Right renal pelvis (tissue), 4 donors: ENCODE data around the gene SEMA3E. TPM values are rescaled to one million over a fixed set of nuclear protein-coding genes. Genes with fewer than 3 reads are reported as not detected.
"Not testable (repeated sequence)": the region's sequence is repeated elsewhere in the genome, so short reads cannot be mapped to it uniquely, and the experiment has no call there.

Experiments
- DNase-seq, 4 donors: peaks; one replicate each; pipeline ENCODE4 v3.0.0-alpha.2; 2013; ENCODE audit warnings: low read depth in 4 of 4, low spot score in 3 of 4, missing footprints in 1 of 4
- polyA plus RNA-seq, 4 donors: library from polyadenylated mRNA; unstranded; fragments of 120-200 nt; gene quantifications; one replicate each; pipeline ENCODE4 v1.2.1, GENCODE V29; 2013; ENCODE audit not compliant: insufficient read length in 4 of 4

The SEMA3E gene
- polyA plus RNA-seq, 4 donors = 1.5 to 3.0 (median 2.2) TPM

DNA sequence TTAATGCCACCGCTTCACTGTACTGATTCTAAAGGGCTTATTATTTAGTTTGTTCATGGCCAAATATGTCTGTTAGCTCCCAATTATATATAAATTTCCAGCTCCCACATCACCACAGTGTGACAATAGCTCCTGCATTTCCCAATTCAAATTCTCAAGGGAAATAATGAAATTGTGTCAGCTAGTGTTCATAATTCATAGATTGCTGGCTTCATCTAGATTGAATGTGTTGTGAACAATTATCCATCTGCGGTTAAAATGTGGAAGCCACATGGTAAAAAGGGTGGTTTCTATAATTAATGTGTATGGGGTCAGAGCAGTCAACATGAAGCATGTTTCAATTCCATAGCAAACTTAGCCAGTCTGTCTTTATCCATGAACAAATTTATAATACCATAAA, 154.3 kb downstream of the SEMA3E start:
- DNase-seq = no peak

DNA sequence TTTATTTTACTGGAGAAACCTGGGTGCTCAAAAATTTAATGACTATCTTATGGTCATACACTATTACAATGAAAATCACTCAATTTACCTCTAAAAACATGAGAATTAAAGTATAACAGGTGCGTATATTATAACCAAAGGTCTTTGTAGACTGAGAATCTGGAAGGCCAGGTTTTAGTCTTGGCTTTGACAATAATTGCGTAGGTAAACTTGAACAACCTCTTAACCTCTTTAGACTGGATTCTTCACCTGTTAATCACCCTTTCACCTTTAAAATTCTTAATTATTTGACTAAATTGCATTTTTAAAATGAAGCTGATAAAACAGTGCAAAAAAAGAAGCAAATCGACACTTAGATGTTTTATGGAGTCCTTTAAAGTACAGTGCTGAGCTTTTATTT, 156.1 kb downstream of the SEMA3E start:
- DNase-seq = no peak

DNA sequence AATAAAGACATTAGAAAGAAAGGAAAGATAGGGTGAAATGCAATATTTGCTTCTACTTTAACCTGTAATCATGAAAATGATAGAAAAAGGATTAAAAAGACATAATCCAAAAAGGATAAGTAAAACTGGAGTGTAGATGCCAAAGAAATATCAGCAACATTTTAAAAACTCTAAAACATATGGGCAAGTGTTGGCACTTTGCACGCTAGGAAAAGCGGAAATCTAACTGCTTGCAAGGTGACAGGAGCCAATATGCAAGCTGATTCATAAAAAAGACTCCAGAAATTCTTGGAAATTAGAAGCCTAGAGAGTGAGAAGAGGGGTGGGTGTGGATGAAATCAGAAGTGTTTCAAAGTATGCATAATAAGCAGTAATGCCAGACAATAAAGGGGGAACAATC, 161.1 kb downstream of the SEMA3E start:
- DNase-seq = no peak

DNA sequence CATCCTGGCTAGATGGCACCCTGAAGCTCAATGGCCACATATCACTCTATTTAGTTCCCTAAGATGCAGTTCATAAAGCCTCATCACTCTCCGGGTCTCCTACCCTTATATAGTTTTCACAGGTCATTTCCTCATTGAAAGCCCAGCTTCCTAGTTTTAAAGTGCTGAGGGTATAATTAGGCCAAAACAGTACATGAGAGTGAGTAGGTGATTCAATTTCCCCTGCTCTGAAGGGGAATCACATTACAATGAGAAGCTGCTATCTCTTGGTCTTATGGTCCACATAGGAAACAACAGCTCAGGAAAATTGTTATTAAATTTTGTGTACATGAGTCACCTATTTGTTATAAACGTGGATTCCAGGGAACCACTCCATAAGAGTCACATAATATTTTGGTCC, 162.0 kb downstream of the SEMA3E start:
- no peak for DNase-seq

DNA sequence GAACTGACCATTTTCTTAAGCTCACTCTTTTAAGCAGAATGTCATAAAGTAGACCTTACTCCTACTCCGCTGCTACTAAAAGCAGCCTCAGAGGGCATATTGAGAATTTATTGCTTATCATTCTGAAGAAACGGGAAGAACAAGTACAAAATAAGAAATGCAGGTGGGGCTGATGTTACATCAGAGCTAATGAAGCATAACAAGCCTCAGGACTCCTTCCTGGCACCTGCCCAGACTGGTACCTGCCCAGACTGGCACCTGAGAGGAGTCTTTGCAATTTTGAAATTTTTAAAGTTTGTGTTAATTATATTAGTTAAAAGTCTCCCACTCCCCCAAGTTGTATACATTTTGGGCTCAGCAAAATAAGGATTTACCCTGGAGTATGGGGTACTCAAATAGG, 162.4 kb downstream of the SEMA3E start:
- no peak for DNase-seq

DNA sequence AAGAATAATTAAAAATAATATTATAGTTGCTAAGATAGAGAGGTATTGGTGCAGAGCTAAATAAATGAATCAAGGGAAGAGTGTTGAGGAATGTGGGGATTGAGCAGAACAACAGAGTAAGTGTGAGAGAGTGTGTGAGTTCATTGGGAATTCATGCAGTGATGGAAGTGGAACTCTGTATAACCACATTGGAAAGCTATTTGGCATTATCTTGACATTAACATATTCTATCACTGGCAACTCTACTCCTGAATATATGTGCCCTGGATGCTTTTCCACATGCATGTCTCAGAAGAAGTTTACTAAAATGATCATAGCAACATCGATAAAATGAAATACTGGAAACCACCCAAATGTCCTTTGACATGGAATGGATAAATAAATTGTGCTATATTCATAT, 164.1 kb downstream of the SEMA3E start:
- no peak for DNase-seq

DNA sequence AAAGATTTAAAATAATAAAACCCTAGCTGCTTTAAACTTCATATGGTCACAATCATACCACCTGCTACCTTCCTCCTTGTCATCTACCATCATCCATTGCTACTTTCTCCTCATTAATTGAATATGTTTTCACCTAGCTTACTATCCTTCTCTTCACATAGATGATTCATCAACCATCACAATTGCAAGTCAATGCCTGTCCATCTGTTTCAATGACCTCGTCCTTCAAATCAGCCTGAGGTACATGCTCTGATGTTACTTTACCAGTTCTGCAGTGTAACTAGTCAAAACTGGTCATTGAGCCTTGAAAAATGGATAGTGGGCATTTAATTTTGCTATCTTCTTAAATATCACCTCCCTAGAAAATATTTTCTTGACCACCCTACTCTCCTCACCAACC, 164.7 kb downstream of the SEMA3E start:
- no peak for DNase-seq

DNA sequence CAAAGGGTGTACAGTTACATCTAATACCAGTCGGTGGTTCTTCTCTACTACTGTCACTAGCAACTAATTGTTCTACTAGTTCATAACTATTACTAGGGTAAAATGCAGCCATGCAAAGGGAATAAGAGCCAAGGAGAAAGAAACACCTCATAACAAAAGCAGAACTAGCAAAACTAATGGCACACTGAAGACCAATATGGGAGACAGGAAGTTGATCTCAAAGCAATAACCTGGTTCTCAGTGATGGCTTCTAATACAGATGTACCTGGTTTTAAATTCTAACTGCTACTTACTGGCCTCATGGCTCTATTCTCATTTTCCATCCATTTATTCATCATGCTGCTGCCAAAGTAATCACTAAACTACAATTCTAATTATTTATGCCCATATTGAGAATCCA, 170.3 kb downstream of the SEMA3E start:
- no peak for DNase-seq

DNA sequence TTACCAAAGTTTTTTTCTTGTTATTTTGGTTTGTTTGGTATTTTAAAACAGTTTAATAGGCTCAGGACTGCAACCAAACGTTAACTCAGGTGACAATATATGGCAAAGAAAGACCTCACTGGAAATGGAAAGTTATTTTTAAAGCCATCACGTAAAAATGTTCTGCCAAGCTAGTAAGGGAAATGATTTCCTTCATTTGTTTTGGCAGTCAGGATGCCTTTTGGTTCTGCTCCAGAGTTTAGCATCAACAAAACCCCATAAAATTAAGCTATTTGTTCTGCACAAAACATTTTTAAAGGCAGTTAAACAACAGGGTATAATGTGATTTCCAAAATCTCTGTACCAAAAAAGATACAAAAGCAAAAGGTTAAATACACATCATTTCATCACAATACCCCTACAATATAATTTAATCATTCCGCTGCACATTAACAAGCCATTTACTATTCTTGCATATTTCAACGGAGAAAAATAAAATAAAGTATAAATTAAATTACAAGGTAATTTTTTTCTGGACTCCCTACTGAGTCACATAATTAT, 172.4 kb downstream of the SEMA3E start:
- no peak for DNase-seq

DNA sequence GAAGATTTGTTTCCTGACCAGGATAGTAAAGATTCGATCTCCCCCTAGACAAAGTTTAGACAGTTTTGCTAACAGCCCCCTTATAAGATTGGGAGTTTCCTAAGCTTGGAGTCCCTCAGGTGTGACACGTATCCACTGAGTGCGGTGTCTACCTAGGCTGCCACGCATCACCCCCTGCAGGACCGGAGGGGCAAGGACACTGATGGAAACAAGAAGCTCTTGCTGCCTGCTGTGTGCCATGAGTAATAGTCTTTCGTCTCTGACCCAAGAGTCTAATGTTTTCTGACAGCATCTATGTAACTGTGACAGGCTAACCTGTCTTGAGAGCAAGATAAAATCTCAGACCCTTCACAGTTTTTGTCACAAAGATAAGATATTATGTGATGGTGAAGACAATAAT, 173.5 kb downstream of the SEMA3E start:
- DNase-seq = no peak

DNA sequence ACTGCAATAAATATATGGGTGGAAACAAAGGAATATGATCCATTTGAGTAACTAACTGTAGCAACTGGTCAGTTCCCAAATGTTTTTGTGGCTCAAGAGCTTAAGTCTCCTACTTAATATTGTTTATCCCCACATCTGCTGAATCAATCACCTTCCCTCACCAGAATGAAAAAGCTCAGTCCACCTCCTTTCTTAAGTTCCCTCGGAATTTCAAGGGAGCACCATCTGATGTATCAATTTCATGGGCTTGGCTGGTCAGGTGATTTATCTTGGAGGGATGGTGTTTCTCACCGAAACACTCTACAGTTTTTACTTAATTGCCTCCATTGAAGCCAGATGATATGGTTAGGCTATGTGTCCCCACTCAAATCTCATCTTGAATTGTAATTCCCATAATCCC, 176.6 kb downstream of the SEMA3E start:
- no peak for DNase-seq

DNA sequence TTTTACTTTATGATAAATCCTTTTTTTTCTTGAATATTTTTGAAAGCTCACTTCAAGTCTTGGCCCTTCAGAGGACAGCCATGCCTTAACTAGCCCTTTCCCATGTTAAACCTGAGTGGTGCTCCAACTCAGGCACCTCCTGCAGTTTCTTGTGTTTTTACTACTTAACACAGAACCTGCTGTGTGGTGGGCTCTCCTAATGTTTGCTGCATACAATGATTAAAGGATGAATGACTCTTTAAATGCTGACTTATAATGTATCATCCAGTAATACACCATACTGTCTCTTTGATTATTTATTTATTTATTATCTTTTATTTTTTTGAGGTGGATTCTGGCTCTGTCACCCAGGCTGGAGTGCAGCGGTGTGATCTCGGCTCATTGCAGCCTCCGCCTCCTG, 179.4 kb downstream of the SEMA3E start:
- no peak for DNase-seq

DNA sequence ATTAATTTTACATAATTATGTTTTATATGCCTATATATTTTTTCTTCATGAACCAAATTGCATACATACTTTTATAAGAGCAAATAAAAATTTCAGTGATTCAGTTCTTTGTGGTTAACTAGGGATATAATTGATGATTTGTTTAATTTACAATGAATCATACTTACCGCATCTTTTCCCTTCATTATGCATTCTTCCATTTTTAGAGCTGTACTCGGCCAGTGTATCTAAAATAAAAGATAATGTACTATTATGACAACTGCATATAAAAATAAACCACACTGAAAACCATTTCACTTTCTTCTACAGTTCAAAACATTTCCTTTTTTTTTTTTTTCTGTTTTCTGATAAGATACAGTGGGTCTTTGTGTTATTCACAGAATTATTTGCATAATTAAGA, 179.9 kb downstream of the SEMA3E start:
- DNase-seq = no peak

DNA sequence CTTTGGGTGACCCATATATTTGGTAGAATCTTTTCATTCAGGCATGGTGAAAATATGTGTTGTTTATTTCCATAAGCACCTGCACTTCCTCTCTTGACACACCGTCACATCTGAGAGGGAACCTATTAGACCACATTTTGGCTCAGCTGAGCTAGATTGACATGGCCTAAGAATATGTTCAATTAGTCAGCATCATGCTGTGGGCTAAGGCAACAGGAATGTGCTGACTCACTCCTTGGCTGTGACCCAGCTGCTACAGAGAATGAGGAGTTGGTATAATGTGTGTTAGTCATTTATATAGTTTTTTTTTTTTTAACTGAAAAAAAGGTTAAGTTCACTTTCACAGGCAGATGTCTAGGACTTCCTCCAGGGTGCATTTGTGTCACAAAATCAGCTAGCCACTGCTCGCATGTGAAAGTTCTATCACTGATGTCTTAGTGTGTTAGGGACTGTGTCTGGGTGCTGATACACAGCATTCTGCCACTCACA, 180.6 kb downstream of the SEMA3E start:
- DNase-seq = peak; percentile 18 to 61 (median 43)

DNA sequence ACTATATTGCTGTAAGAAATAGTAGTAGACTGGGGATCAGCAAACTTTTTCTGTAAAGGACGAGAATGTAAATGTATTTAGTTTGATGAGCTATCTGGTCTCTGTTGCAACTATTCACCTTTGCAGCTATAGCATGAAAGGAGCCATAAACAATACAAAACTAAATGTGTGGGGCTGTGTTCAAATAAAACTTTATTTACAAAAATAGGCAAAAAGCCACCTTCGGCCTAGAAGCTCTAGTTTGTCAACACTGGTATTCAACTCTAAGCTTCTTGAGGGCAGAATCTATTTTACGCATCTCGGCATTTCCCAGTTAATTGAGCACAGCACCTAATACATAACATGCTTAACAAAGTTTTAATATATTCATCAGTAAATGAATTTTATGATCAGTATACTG, 181.4 kb downstream of the SEMA3E start:
- no peak for DNase-seq

DNA sequence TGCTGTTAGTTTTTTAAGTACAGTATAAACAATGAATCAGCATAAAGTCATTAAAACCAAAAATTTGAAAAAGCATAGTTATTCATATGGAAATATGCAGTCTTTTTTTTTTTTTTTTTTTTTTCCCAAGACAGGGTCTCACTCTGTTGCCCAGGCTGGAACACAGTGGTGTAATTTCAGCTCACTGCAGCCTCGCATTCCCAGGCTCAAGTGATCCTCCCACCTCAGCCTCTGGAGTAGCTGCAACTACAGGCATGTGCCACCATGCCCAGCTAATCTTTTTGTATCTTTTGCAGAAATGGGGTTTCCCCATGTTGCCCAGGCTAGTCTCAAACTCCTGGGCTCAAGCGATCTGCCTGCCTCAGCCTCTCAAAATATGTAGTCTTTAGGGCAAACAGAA, 182.0 kb downstream of the SEMA3E start:
- no peak for DNase-seq

DNA sequence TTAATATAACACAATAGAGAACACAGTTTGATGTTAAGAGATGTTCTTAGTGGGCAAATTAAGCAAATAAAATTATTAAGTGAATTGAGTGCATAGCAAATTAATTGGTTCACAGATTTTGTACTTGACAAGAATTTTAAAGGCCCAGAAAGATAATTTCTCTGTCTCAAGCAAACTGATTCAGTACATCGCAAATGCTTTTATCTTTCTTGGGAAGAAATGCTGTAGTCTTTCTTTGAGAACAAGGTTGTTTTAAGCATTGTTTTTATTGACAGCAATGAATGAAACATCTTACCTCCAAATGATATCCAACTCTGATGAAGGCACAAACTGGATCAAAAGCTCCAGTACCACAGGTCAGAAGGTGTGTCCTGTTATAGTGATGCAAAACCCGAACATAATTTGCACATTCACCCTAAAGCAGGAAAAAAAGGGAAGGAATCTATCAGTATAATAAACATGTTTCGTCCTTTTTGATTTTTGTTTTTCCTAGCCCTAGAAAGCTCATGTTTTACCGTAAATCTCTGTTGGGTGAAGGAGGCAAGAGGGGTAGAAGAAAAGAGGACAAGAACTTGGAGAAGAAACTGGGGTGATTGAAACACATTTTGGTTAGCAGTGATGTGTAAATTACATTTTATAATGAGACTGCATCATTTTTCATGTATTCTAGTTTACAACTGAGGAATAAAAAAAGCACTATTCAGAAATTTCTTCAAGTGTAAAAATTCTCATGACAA, 182.6 kb downstream of the SEMA3E start:
- DNase-seq = no peak

DNA sequence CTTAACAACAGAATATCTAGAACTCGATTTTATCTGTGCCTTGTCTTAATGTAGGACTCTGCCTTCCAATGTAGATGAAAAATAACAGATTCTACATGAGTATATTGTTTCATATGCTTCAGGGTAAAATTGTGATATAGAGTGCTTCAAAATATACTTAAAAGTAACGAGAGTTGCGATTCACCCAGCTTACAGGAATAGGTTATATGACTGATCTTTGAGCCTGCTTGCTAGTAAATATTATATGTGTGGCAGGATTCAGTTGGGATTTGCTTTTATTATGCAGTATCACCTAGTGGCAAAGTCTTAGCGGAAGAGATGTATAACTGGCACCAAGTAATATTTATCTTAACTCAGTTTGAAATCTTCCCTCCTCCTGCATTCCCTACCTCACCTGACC, 183.3 kb downstream of the SEMA3E start:
- DNase-seq = no peak

DNA sequence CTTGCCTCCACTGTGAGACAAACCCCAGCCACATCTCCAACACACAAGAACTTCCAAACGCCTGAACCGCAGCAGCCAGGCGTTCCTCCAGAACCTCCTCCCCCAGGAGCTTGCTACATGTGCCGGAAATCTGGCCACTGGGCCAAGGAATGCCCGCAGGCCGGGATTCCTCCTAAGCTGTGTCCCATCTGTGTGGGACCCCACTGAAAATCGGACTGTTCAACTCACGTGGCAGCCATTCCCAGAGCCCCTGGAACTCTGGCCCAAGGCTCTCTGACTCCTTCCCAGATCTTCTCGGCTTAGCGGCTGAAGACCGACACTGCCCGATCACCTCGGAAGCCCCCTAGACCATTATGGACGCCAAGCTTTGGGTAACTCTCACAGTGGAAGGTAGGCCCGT, 187.1 kb downstream of the SEMA3E start:
- not testable (repeated sequence) for DNase-seq

DNA sequence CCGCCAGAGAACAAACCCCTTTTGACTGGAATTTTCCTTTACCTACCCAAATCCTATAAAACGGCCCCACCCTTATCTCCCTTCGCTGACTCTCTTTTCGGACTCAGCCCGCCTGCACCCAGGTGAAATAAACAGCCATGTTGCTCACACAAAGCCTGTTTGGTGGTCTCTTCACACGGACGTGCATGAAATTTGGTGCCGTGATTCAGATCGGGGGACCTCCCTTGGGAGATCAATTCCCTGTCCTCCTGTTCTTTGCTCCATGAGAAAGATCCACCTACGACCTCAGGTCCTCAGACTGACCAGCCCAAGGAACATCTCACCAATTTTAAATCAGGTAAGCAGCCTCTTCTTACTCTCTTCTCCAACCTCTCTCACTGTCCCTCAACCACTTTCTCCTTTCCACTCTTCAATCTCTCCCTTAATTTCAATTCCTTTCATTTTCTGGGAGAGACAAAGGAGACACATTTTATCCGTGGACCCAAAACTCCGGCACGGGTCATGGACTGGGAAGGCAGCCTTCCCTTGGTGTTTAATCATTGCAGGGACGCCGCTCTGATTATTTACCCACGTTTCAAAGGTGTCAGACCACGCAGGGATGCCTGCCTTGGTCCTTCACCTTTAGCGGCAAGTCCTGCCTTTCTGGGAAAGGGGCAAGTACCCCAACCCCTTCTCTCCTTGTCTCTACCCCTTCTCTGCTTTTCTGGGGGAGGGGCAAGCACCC, 188.8 kb downstream of the SEMA3E start:
- DNase-seq = not testable (repeated sequence)

DNA sequence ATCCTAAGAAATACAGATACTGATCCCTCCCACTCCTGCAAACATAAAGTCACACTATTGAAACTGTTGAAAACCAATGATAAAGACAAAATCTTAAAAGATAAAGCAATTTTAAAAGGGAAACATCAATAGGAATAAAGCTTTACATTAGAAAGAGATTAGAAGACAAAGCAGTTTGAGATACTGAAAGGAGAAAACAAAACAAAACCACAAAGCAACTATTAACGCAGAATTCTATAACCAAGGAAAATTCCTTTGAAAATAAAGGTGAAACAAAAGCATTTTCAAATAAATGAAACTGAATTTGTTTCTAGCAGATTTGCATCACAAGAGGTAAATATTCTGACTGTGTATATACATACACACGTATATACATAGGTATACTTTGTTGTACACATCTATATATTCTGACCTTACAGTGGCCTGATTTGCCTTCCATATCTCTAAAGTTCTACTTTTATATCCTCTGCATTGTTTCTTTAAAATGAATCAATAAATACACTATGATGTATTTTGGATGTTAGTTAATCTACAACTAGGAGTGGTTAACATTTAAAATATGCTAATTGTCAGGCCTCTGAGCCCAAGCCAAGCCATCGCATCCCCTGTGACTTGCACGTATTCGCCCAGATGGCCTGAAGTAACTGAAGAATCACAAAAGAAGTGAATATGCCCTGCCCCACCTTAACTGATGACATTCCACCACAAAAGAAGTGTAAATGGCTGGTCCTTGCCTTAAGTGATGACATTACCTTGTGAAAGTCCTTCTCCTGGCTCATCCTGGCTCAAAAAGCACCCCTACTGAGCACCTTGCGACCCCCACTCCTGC, 189.6 kb downstream of the SEMA3E start:
- not testable (repeated sequence) for DNase-seq
